GM19397 (cell line): ENCODE results near the gene ZNG1F.
A peak's percentile ranks its signal among the peaks of the same experiment; 100 is the strongest.
"Not testable (repeated sequence)": the region's sequence is repeated elsewhere in the genome, so short reads cannot be mapped to it uniquely, and the experiment has no call there.

ENCODE experiments used
- ATAC-seq: cut with Tn5 transposase; IDR thresholded peaks from one replicate; pipeline ENCODE4 v1.9.1; 2021; ENCODE audit warnings: mild to moderate bottlenecking, moderate library complexity; ENCODE audit not compliant: unreplicated experiment

The ZNG1F gene

DNA sequence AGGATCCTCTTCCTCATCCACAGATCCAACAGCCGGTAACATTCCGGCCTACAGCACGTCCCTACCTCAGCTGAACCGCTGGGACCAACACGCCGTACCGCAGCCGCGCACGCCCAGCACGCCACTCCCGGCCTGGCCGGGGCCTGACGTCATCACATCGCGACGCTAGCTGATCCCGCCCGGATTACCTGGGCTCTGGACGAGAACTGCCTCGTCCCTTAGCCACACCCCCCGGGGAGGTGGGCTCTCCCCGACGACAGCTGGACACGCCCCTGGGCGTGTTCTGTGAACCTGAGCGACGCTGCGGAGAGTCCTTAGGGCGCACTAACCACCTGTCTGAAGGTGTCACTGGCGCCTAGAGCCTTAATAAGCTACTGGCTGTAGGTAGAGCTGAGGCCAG is at the start of gene ZNG1F:
TSS of gene ZNG1F (minus strand) at position 101 of the 400 bp plus-strand sequence. CDS start at position 42, 59 bp downstream.
- not testable (repeated sequence) for ATAC-seq

DNA sequence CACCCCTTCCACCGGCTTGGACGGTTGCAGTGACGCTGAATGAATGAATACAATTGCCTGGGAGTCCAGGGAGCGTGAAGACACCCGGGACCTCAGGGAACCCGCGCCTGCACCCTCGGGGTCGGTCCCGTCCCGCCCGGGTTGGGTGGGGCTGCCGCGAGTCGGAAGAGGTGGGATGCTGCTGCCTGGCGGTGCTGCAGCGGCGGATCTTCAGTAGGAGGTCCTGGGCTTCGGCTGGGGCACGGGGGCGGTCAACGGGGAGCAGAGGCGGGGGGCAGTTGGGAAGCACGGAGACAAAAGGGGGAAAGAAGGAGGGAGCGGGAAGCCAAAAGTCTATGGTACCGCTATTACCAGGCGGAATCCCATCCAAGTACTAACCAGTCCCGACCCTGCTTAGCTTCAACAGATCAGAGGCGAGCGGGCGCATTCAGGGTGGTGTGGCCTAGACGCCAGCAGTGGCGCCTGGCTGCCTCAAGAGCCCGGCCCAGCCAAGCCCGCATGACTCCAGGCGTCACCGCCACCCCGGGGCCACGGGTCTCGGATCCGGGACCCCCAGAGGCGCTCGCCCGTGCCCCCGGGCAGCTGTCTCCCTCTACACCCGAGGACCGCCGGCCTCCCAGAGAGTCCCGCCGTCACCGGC is 48.1 kb upstream of the ZNG1F start:
- not testable (repeated sequence) for ATAC-seq

DNA sequence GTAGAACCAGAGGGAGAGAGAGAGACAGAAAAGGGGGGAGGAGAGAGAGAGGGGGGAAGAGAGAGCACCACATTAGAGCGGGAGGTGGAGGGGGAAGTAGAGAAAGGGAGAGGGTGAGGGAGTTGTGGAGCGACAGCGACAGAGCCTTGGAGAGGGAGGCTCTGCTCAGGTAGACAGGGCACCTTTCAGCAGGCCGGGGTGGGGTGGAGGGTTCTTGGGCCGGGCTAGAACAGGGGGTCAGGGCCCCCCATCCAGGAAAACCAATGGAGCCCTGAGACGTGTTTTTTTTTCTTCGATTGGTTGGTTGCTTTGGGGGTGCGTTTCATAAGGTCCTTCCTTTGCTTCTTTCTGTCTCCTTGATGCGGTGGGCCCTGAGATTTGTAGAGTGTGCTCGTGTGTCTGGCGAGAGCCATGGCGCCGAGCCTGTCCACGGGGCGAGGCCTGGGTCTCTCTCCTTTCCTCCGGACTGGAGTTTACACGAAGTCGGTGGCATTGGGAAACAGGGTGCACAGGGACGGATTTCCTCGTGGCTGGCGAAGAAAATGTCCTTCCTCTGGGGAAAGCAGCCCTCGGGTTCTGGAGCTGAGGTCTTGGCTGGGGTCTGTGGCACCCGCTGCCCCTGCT is 47.5 kb upstream of the ZNG1F start:
- ATAC-seq = not testable (repeated sequence)

DNA sequence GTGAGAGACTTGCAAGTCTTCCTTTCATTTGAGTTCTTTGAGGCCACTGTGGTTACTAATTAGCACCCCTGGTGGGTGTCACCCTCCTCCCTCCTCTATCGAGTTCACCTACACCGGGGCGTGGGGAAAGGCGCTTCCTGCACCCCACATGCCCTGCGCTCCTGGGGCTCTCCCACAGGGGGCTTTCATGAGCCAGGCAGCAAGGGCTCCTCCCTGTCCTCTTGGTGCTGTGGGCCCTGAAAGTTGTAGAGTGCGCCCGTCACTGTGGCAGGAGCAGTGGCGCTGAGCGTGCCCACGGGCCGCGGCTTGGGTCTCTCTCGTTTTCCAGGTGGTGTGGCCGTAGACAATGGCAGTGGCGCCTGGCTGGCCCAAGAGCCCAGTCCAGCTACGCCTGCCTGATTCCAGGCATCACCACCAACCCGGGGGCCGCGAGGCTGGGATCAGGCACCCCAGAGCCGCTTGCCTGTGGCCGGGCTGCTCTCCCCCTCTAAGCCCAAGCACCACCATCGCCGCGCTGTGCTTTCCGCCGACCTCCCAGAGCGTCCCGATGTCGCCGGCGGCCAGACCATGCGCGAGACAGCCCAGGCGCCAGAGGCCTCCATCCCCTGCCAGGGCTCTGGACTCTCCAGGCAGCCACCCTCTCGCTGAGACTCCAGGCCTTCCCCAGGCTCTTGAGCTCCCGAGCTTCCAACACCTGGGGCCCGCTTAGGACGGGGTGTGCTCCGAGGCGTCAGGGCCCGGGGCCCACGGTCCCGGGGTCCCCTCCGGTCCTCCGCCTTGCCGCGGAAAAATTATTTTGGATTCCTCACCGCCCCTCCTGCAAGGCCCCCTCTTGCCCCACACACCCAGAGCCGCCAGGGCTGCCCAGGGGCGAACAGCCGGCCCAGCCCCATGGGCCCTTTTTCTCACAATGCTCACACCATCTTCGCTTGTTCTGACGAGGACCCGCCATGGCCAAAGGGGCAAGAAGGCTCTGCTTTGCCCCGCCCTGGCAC is 46.0 kb upstream of the ZNG1F start:
- peak; percentile 100 for ATAC-seq

DNA sequence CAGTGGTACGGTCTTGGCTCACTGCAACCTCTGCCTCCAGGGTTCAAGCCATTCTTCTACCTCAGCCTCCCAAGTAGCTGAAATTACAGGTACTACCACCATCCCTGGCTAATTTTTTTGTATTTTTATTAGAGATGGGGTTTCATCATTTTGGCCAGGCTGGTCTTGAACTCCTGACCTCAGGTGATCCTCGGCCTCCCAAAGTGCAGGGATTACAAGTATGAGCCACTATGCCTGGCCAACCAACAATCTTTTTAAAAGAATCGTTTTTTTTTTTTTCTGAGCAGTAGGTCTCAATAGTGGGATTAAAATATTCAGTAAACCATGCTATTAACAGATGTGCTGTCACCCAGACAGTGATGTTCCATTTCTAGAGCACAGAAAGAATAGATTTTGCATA is 45.1 kb upstream of the ZNG1F start:
- ATAC-seq = not testable (repeated sequence)

DNA sequence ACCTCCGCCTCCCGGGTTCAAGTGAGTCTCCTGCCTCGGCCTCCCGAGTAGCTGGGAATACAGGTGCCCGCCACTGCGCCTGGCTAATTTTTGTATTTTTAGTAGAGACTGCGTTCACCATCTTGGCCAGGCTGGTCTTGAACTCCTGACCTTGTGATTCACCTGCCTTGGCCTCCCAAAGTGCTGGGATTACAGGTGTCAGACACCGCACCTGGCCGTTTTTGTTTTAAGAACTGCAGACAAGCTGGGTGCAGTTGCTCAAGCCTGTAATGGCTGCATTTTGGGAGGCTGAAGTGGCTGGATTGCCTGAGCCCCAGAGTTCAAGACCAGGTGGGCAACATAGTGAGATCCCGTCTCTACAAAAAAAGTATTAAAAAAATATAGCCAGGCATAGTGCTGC is 43.2 kb upstream of the ZNG1F start:
- ATAC-seq = not testable (repeated sequence)

DNA sequence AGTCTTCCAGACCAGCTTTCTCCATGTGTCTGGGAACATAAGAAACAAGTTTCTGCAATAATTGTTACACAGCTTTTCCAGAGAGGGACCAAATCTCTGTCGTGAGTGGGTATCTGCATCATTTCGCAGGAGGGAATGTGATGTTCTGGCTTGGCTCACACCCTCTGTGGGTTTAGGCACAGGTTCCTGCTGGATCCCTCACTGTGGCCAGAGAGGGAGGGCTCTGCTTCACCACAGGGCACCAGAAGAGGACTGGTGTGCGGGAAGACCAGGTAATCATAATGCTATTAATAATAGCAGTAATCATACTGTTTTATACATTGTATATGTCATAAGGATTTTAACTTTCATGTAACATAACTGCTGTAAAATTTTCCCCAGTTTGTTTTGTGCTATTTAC is 41.3 kb upstream of the ZNG1F start:
- not testable (repeated sequence) for ATAC-seq

DNA sequence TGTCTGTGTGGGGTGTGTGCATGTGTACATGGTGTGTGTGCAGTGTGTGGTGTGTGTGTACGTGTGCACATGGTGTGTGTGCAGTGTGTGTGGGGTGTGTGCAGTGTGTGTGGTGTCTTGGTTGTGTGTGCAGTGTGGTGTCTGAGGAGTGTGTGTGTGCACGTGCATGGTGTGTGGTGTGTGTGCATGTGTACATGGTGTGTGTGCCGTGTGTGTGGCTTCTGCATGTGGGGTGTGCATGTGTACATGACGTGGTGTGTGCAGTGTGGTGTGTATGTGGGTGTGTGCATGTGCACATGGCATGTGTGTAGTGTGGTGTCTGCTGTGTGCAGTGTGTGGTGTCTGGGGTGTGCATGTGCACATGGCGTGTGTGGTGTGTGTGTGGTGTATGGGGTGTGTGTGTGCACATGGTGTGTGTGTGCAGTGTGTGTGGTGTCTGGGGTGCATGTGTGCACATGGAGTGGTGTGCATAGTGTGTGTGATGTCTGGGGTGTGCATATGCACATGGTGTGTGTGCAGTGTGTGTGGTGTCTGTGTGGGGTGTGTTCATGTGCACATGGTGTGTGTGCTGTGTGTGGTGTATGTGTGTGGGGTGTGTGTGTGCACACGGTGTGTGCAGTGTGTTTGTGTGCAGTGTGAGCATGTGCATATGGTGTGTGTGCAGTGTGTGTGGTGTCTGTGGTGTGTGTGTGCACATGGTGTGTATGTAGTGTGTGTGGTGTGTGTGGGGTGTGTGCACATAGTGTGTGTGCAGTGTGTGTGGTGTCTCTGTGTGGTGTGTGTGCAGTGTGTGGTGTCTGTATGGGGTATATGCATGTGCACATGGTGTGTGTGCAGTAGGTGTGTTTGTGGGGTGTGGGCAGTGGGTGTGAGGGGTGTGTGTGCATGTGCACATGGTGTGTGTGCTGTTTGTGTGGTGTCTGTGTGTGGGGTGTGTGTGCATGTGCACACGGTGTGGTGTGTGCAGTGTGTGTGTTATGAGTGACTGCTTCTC is 40.6 kb upstream of the ZNG1F start:
- no peak for ATAC-seq

DNA sequence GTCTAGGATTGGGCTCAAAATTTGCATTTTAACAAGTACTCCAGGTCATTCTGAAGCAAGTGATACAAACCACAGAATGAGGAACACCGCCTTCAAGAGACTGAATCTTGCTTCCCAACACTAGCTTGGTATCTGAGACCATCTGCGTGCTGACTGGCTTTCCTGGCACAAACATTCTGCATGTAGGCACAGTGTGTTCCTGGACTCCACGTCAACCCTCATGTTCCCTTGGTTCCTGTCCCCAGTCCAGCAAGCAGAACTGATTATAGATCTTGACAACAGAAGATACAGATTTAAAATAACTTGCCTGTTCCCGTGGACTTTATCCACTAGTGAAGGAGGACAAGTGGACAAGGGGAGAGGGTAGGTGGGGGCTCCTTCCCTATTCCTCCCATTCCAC is 30.7 kb upstream of the ZNG1F start:
- ATAC-seq = not testable (repeated sequence)

DNA sequence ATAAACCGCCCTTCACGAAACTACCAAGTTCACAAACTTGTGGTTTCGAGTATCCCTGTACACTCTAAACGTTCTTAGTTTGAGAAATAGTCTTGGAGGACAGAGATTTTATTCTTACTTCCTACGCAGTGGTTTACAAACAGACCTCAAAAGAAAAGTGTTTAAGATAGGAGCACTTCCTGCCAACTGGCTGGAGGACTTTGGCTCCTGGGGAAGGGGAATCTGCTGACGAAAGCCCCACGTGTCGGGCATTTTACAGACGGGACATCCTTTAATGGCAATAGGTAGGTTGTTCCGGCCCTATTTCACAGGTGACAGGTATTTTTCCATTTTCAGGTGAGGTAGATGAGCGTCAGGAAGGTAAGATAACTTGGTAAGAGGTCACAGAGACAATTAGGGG is 678 bp downstream of the ZNG1F start:
- not testable (repeated sequence) for ATAC-seq

DNA sequence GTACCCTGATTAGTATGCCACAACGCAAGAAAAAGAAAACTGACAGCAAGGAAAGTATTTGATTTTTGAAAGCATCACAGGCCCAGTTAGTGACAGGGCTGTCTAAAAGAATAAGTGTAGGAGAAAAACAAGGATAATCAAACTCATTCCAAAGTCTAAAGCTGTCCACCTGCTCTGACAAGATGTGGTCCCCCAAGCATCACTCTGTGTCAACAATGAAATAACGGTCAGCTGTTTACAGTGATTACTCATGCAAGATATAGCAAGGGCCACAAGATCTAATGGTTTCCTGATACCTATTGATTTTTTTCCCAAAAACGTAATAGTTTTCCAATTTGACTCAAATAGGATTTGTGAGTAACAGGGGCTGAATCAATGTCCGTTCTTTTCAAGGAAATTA is 14.1 kb downstream of the ZNG1F start:
- ATAC-seq = not testable (repeated sequence)

DNA sequence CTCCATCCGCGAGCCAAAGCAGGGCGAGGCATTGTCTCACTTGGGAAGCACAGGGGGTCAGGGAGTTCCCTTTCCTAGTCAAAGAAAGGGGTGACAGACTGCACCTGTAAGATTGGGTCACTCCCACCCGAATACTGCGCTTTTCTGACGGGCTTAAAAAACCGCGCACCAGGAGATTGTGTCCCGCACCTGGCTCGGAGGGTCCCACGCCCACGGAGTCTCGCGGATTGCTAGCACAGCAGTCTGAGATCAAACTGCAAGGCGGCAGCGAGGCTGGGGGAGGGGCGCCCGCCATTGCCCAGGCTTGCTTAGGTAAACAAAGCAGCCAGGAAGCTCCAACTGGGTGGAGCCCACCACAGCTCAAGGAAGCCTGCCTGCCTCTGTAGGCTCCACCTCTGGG is 39.0 kb downstream of the ZNG1F start:
- ATAC-seq = not testable (repeated sequence)

DNA sequence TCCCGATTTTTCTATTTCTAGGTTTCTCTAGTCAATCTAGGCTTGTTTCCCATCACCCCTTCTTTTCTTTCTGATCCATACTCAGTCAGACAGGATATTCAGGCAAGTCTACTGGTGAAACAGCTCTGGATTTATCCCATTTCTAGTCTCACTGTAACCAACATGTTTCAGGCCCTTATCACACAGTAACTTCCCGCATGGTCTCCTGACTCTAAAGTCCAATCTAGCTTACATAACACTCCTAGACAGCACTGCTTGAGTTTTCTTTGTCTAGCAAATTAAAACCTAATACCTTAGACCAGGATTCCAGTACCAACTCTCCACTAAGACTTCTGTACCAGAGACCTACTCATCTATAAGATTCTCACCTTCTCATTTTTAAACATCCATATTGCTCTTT is 47.2 kb downstream of the ZNG1F start:
- not testable (repeated sequence) for ATAC-seq

DNA sequence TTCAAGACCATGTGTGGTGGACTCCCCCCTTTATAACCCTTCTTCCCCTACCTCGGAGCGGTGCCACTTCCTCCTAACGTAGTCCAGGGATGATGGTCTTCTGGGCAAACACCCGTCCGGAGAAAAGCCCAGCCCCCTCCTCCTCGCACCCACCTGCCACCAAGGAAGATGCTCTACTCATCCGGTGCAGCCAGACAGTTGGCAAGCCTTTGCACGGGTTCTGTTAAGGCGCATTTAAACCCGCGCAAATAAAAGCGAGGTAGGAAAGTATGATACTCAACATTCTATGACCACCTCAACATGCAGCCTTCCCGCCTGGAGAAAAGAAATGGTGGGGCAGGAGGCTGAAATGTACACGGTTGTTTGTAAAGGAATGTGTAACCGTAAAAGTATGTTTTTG is 60.5 kb downstream of the ZNG1F start, which contains the start of gene FOXD4L6:
TSS of gene FOXD4L6 (minus strand) at position 101 of the 400 bp plus-strand sequence. CDS start 298 bp downstream, outside the sequence.
- ATAC-seq = not testable (repeated sequence)

DNA sequence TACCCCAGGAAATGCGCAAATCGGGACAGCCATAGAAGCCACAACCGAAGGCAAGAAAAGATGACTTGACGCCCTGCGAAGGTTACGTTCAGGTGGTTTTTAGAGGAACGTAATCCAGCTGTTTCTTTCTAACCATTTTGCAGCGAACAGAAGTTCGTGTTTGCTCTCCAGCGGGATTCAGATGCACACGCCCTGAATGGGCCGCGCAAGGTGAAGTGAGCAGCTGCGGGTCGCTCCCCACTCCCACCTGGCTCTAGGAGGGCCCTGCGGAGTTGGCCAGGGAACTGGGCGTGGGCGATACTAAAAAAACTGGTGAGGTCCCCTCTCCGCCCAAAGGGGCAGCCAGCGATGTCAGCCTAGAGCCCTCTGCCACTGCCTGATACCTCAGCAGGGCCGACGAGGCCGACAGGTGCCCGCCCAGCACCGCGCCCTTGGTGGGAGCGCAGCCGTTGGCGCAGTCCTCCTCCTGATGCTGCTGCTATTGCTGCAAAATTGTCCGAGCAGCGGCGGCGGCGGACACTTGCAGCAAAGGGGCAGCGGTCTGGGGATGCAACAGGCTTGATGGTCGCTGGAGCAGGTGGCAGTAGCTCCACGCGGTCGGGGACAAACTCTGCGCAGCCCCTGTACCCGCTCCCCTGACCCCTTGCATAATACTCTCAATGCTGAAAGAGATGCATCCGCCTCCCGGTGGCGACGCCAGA is 62.2 kb downstream of the ZNG1F start:
- ATAC-seq = not testable (repeated sequence)

DNA sequence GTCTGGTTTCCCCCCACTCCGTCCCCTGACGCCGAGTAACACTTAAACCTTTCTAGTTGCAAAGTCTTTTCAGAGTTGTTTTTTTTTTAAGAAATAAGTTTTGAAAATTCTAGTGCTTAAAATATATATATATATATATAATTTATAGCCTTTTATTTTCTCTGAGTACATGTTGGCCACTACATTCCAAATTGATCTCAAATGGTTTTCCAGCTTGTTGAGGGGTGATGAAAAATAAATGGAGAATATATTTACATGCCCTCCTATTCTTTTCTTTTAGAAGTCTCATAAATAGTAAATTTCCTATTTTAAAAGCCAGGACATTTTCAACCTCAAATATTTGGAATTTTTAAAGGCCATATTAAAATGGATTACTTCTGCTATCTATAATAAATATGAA is 63.2 kb downstream of the ZNG1F start:
- not testable (repeated sequence) for ATAC-seq

DNA sequence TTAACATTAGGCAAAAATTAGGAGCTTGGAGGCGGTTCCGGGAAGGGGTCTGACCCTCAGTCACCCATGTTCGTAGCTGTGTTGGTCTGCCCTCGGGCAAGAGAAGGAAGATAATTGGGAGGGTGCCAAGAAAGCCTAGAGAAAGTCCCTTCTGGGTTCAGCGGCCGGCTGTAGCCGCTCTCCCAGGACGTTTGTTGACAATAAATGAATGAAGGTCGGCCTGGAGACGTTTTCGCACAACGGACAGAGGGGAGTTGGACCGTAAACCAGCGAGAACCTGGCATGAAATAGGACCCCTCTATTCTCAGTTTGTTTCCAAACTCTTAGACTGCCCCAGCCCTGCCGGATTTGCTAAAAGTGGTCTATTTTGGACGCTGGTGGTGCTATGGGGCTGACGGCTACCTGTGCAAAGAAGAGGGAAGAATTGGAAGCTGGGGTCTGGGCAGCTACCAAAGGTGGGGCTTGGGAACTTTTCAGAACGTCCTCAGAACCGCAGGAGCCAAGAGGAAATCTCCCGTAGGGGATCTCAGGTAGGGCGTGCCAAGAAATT is 63.9 kb downstream of the ZNG1F start:
- not testable (repeated sequence) for ATAC-seq

DNA sequence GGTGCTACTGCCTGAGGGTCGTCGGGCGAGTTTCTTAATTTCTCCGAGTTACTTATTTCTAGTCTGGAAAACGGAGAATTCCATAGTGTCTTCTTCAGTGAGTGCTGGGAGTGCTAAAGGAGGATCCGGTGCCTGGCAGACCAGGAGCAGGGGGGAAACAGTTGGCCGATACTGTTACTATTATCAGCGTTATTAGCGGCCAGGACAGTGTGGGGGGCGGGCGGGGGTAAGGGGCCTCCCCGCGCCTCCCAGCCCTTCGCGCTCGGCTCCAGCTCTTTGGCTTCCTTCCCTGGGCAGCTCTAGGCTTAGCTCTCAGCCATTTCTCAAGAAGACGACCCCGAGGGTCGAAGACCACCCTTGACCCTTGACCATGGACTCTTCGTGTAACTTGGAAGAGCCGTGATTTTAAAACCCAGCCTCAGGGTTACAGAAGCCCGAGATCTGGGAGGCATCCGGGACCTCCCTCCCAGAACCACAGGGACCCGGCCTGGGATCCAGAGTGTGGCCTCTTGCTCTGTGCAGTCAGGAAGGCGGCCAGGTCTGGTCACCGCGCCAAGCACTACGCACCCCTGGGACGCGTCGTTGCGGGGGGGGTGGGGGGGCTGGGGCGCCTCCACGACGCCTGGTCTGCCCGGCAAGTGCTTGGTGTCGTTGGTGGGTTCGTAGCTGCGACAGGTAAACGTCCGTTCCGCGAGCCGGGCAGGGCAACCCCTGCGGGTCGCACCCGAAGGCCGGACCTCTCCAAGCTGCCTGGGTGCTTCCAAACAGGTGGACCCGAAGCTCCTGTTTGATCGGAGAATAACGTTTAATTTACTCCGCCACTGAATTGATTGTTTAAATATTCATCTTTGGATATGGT is 64.6 kb downstream of the ZNG1F start:
- not testable (repeated sequence) for ATAC-seq
